ENCODE measurements around the gene MTA3.

MTA3 gene

DNA sequence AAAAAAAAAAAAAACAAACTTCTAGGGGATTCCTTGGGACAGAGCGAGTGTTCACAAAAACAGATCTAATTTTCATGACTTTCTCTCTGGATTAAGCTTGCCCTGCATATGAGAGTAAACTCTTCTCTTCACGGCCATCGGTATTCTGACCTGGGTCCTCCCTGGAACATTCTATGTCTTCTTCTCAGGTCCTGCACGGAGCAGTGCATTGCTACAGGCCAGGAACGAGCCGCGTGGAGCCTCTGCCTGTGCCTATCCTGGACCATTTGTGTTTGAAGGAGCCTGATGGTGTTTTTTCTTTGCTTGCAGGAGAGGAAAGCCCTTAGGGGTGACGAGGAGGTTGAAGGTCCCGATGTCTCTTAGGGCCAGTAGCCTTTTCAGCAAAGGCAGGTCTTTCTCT, 197.3 kb downstream of the MTA3 start:
- DNase-seq = no peak

DNA sequence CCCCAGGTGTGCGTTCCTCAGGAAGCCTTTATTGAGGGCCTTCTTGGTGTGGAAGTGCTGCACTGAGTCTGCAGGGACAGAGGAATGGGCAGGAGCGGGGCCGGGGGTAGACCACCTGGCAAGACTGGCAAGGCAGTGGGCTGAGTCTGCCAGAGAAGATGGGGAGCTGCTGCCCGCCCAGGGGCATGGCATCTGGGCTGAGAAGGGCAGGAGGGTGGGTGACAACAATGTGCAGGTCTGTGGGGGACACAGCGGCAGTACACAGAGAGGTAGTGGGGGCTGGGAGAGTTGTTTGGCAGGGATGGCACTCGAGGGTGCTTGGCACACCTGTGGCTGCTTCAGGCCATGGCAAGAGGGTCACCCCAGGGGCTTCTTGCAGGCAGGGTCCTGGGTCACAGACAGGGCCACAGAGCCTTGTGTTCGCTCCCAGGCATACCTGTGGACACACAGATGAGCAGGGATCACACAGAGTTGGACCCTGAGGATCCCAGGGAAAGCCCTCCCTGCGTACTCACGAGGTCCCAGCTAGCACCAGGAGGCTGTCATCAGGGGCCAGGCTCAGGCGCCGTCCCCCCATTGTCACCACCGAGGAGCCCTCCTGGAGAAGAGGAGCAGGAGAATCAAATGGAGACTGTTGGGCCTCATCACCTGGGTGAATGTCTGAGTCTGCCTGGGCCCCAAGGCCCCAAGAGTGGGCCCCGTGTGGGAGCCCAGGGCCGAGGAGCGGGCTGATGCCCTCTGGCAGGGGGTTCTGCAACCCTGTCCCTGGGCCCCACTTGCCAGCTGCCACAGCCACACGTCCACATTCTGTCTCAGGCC, 198.9 kb downstream of the MTA3 start:
- no peak for DNase-seq

DNA sequence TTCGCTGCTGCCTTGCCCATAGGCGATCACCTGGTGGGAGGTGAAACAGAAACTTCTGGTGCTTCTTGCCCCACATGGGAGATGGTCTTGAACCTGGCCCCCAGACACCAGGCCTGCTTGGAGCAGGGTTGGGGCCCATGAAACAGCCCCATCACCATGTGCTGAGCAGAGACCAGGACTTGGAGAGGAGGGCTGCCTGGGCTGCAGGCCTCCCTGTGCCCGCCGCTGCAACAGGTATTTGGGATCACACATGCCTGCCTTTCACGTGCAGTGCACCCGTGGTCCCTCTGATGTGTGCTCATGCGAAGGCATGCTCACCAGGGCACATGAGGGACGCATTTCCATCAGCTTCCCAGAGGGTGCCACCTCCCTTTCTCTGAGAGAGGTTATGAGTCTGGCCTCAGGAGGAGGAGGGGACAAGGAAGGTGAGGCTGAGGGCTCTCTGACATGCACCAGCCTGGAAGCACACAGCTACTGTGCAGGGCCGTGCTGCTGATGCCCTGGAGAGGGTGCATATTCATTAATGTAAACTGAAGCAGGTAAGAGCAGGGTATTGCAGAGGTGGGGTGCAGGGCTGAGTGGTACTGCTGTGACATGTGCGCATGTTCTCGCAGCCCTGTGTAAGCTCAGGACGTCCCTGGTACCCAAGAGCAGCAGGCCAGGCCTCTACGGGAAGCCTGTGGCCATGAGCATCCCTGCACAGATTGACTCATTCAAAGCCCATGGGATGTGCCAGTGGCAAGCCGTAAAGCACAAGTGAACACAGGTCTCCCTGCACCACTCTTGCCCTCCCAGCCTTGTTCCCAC, 199.7 kb downstream of the MTA3 start:
- DNase-seq = no peak

DNA sequence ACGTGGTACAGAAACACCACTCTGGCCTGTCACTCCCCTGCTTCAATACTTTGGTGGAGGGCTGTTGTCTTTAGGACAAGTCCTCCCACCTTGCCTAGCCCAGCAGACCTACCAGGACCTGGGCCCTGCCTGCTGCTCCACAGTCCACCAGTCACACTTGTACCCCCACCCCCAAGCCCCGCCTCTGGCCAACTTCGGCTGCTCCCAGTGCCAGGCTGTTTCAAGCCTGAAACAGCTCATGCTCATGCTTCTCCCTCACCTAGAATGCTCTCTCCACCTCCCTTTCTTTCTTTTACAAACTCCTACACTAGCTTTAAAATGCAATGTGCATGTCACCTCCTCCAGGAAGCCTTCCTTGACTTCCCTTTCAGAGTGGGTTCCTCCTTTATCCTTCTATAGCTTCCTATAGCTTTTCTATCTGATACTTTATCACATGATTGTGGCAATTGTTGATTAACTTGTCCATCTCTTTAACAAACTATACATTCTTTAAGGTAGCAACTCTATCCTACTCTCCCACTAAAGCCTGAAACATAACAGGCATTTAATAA, 200.3 kb downstream of the MTA3 start:
- no peak for DNase-seq

DNA sequence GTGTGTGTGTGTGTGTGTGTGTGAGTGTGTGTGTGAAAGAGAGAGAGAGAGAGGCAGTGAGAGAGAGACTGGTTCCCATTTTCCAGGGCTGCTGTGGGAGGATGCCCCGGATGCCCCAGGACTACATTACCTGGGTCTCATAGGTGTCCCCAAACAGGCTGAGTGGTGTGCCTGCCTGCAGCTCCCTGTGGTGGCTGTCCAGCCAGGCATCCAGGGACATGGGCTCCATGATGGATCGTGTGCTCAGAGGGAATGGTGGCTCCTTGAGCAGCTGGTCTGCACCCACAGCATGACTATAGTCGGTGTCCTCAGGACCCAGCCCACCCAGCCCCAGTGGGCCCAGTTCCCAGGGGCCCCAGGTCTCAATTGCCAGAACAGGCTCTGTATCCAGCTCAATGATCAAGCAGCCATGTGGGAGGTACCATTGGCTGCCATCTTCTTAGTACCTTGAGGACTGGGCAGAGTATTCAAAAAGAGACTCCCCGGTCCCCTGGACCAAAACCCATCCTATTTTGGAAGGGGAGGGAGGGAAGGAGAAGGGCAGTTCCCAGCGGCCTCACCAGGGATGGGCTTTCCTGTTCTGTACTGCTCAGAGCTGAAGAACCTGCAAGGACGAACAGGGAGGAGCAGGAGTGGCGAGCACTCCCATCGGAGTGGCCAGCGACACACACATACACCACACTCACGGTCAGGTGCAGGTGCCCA, 201.3 kb downstream of the MTA3 start:
- DNase-seq = no peak

DNA sequence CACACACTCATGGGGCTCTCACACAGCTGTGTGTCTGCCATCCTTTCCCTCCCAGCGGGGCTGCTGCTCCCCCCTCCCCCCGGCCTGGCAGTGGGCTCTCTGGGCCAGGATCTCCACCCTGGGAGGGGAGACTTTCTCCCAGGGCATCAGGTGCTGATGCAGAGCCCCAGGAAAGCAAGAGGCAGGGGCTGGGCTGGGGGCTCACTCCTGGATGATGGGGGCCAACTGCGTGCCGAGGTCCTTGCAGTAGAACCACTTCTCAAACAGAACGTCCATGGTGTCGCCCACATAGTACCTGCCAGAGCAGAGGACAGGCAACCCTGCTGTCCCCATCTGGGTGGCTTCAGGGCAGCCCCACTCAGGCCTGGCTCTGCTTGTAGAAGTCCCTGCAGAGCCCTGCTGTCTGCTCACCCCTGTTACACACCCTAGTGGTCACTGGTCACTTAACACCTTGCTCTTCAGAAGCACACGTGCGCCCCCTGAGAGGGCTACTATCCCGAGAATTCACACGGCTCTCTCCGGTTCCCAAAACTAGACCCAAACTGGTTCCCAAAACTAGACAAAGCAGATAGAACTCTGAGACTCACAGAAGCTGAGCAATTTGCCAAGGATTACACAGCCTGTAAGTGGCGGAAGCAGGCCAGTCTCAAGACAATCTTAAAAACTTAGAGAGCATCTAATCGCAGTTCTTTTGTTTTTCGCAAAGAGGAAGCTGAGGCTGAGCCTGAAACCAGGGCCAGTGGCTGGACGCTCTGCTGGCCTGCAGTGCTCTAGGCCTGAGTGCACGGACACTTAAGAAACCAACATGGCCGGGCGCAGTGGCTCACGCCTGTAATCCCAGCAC, 202.1 kb downstream of the MTA3 start:
- no peak for DNase-seq

DNA sequence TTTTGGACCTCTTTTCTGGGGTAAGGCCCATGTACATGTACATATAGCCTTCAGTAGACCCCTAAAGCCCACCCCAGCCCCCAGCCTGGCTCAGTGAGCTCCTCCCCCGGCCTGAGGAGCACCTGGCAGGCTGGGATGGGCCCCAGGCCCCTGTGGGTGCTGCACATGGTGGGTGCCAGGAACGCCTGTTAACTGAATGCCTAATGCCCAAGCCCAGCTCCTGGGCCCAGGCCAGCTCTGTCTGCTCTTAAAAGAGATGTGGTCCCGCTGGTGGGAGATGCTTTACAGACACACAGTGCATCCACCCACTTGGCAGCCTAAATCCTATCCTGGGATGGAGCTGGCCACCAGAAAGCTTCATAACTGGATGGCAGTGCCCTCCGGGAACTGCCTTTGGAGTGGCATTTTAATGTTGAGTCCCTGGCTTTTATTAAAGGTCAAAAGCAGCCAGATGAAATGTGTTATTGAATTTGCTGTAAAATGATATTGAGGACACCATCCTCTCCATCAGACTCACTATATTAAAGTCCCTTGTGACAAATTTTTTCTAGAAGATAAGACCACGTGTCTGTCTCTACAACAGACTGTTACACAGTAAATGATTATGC, 203.2 kb downstream of the MTA3 start:
- no peak for DNase-seq

DNA sequence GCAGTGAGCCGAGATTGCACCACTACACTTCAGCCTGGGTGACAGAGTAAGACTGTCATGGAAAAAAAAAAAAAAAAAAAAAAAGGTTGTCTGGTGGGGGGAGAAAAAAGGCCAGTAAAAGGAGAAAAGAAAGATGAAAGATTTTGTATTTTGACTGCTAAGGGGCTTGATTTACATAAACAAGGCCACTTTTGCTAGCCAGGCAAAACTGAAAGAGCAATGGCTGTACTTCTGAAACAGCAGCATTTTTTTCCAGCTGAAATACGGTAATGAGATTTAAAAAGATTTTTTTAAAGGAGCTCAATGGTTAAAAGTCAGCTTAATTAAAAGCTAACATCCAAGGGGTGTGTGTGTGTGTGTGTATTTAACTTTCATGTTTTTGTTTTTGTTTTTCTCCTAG, 206.8 kb downstream of the MTA3 start:
- DNase-seq = no peak

DNA sequence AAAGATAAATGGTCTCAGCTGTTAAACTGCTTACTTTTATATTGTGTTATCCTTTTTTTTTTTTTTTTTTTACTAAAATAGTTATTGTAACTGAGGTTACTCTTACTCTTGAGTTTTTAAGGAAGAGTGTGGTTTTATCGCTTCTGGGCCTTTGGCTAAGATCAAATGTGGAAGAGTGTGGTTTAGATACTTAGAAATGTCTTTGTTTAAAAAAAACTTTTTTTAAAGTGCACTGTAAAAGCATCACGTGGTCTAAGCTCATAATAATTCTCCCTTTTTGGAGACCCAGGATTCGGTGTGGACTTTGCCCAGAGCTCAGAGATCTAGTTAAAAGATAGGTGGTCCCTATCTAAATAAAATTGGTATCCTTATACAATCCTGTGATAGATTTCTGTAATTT, 207.4 kb downstream of the MTA3 start:
- no peak for DNase-seq

DNA sequence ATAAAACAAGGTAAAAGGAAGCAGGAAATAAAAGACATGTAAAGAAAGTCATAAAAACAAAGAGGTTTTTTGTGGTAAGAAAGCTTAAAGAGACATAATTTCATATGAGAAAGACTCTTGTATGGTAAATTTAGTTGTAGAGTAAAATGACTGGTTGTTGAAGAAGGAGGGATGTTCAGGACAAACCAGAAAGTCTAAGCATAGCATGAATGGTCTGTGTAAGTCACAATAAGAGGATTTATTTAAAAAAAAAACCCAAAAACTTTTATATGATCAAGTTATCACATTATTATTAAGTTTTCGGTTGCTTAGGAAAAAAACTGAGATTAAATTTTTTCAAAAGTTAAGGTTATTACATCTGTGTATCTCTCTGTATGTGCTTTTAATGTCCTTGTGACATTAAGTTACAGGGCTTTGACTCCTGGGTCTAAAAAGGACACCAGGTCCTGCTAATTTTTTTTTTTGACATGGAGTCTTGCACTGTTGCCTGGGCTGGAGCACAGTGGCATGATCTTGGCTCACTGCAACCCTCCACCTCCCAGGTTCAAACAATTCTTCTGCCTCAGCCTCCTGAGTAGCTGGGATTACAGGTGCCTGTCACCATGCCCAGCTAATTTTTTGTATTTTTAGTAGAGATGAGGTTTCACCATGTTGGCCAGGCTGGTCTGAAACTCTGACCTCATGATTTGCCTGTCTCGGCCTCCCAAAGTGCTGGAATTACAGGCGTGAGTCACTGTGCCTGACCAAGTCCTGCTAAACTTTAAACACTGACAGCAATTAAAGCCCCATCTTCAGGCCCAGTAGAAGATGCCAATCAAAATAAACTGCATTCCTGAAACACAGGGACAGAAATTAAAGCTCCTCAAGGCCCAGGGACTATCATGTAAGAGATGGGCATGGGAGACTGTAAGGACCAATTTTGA, 209.7 kb downstream of the MTA3 start:
- DNase-seq = no peak

DNA sequence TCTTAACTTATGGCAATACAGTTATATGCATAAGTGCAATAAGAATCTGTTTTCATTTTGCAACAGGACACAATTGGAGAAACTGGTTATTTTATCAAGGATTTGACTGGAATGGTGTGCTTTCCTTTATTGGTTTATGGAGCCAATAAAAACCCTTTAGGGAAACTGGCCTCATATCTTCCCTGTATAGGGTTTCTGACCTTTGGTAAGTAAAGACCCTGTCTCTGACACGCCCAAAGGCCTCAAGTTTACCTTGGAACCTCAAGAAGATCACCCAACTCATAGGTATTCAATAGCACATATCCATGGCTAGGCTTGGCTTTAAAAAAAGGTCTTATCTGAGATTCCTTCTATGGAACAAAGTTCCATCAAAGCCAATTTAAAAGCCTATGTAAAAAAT, 212.7 kb downstream of the MTA3 start:
- no peak for DNase-seq

DNA sequence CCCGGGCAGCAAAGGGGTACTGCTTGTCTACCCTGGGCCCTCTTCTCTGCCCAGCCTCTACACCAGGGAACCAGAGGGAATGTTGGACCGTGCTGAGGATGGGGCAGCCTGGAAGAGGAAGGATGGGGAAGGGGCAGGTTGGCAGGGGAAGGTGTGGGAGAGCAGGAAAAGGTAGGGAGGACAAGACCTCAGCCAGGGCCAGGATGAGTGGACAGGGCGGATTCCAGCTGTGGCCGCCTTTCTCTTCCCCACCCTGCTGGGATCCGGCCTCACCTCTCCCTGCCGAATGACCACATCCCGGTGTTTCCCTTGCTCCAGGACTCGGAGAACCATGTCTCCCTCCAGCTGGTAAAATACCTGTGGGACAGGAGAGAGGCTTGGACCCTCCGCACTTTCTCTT, 215.1 kb downstream of the MTA3 start:
- no peak for DNase-seq

DNA sequence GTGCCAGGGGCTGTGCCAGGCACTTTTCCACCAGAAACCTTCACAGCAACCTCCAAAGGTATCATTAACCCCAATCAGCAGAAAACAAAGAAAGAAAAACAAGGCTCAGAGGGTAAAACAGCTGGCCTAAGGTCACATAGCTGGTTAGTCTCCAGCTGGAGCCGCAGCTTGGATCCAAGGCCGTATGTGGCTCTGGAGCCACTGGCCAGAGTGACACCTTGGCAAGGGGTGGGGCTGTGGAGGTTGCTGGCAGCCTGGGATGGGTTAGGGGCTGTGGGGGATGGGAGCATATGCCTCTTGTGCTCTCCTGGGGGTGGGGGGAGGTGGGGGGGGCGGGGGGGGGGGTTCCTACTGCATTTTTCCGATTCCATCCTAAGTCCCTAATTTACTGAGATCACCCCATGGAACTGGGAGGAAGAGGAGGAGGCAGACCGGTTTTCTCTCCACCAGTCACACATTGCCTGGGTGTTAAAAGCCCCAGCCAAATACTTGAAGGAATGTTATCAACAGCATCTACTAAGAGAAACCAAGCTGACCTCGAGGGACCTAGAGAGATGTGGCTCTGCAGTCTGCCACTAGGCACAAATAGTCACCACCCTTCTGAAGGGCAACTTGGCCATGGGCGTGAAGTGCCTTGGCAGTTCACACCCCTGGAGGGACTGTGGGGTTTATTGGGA, 215.9 kb downstream of the MTA3 start:
- no peak for DNase-seq

DNA sequence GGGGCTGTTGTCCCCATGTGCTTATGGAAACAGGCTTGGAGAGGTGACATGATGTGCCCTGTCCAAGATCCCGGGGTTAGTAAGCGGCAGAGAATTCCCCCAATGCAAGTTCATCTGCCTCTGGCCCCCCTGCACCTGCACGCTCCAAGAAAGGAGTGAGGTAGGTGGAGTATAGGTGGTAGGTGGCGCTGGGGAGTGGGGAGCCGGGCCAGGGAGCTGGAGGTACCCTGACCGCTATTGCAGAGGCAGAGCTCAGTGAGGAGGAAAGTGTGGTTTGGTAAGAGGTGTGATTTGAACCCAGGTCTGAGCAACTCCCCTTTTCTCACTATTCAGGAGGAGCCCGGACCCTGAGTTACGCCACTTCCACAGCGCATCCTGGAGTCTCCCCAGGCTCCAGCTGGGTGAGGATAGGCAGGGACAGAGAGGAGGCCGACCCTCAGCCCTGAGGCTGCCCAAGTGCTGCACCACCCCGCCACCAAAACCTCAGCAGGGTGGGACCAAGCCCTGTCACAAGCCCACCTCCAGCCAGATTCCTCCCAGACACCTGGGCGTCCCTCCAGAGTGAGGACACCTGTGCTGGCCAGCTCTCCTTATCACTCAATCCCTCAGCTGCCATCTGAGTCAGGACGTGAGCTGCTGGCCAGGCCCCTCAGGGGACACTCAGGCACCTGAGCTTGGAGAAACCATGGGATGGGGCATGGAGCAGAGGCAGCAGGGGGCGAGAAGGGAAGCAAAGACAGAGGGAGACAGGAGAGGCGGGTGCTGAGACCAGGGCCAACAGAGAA, 218.3 kb downstream of the MTA3 start:
- DNase-seq = no peak

DNA sequence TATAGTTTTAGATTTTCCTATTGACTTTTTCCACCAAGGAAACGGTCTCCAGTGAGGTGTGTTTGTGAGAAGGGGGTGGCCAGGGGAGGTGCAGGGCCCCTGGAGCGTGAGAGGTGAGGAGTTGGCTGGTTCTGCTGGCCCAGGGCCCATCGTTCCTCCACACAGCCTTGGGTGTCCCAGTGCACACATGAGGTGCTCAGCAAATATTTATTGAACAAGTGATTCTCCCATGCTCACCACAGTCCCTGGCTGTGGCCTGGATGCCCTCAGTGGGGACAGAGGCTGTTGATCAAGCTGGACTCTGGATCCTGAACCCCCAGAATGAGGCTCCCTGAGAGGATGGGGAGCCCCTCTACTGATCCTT, 219.0 kb downstream of the MTA3 start:
- no peak for DNase-seq

DNA sequence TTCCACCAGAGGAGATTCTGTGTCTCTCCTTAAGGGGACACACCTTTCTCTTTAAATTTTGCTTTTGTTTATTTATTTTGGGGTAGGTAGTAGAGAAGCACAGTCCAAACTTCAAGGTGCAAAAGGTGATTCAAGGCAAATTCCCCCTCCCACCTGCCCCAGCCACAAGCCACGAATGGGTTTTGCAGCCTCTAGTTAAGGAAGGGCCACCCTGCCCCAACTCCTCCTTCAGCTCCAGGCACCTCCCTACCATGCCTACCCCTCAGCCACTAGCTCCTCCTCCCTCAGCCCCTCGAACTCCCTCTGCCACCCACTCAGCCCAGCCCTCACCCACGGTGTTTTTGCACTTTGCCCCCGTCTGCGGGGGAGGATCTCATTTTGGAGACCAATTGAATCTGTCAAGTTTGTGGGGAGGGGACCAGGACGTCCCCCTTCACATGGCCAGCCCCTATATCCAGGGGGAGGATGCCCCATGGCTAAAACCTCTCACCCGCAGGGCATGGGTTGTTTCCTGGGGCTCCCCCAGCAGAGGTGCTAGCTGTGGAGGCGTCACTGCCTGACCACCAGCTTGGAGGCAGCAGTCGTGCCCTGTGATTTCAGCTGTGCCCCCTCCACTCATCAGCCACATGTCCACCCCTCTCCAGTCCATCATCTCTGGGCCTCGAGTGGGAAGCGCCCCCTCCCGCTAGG, 219.5 kb downstream of the MTA3 start:
- DNase-seq = no peak

DNA sequence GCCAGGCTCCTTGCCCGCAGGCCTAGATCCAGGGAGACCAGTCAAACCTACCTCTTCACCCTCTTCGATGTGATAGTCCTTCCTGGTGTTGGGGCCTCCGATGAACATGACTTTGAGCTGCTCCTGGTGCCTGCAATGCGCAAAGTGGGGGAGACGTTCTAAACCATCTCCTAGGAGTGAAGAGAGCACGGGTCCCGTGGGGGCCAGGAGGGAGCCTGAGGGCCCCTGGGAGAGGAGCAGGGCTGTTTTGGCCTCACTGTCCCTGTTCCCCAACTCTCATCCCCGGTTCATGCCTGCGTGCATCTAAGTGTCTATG, 220.0 kb downstream of the MTA3 start:
- no peak for DNase-seq

DNA sequence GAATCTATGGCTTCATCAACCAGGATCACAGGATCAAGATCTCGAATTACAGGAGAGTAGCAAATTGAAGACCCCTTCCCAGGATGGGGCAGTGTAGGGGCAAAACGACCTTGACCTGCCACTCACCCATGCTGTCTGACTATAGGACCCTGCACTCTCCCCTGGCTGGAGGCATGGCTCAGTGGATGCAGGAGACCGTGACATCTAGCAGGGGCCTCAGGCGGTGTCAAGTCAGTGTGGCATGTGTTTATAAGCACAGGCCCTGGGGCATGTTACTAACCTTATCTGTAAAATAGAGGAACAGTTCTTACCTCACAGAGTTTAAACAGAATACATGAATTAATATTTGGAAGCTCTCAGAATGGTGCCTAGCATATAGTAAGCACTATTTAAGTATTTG, 220.4 kb downstream of the MTA3 start:
- DNase-seq = no peak

DNA sequence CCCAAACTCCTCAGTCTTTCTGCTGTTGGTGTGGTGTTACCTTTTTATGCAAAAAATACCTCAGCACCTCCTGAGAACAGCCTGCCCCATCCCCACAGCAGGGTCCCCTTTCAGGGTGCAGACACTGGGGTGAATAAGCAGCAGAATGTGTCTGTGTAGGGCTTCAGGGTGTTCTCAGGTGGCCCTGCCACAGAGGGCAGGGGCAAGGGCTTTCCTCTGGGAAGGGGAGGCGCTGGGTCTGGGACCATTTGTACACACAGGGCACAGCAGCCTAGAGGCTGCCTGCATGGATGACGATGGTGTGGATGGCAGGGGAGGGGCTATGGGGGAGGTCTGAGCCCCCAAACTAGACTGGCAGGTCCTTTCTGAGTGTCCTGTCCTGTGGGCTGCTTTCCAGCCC, 221.3 kb downstream of the MTA3 start:
- DNase-seq = no peak
